Measurements from ENCODE around the gene POMC.
"Not testable (repeated sequence)": the region's sequence is repeated elsewhere in the genome, so short reads cannot be mapped to it uniquely, and the experiment has no call there.

POMC gene

DNA sequence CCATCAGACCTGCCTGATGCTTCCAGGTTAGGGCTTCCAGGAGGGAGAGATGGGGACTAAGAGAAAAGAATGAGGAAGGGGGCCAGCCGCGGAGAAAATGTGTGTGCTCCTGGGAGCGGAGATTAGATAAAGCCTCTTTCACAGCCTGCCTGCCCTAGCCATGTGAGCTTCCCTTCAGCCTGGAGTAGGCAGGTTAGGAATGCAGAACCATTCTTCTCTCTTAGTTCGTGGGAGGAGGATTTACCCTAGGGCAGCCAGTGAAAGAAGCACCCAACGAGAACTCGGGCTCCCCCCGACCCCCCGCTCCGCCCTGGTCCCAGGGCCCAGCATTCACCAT lies 36.1 kb downstream of the POMC start:
- DNase-seq (ENCODE audit: low spot score) = no peak

GRCh38 chr2:25131567-25132298 lies 36.6 kb downstream of the POMC start:
- DNase-seq (ENCODE audit: low spot score) = no peak

DNA sequence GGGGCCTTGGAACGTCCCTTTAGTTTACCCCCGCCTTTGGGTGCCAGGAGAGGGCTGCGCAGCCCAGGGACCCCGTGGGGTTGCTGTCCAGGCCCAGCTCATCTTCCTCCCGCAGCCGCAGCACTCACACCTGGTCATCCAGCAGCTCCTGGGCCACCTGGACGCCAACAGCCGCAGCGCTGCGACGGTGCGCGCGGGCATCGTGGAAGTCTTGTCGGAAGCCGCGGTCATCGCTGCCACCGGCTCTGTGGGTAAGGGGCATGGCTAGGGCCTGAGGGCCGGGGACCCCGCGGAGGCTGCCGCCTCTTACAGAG lies 37.2 kb downstream of the POMC start:
- no peak for DNase-seq (ENCODE audit: low spot score)

- DNase-seq (ENCODE audit: low spot score) = no peak
Observed at GRCh38 chr2:25129901-25130520, 38.4 kb downstream of the POMC start.

DNA sequence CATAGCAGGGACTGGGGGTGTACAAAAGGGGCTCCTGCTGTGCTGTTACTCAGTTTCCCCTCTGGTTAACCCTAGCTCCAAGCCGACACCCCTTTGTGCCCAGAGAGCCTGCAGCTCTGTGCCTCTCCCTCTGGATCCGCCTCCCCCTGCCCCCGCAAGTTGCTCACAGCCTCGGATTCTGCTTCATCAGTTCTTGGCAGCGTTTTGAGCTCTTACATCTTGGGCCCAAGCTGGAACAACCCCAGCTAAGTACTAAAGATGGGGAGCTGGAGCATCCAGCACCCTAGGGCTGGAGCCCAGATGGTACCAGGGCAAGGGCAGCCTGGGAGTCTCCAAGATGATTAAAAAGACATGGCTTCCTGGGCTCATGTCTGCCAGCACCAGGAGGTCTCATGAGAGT lies 40.7 kb downstream of the POMC start:
- DNase-seq (ENCODE audit: low spot score) = no peak

DNA sequence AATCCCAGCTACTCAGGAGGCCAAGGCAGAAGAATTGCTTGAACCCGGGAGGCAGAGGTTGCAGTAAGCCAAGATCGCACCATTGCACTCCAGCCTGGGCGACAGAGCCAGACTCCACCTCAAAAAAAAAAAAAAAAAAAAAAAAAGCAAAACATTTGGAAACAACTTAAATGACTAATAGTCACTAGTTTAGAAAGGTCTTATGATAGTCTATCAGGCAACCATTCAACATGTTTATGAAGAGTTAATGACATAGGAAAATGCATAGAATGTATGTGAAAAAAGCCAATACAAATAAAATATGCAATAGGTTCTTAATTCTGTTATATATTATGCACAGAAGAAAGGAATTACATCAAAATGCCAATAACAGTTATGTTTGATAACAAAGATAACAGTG lies 41.3 kb downstream of the POMC start:
- DNase-seq (ENCODE audit: low spot score) = not testable (repeated sequence)

- DNase-seq (ENCODE audit: low spot score) = no peak
Observed at GRCh38 chr2:25125976-25126375, 42.4 kb downstream of the POMC start.

- DNase-seq (ENCODE audit: low spot score) = no peak
Observed at GRCh38 chr2:25125189-25125588, 43.2 kb downstream of the POMC start.

GRCh38 chr2:25123682-25124081 lies 44.7 kb downstream of the POMC start:
- DNase-seq (ENCODE audit: low spot score) = no peak

DNA sequence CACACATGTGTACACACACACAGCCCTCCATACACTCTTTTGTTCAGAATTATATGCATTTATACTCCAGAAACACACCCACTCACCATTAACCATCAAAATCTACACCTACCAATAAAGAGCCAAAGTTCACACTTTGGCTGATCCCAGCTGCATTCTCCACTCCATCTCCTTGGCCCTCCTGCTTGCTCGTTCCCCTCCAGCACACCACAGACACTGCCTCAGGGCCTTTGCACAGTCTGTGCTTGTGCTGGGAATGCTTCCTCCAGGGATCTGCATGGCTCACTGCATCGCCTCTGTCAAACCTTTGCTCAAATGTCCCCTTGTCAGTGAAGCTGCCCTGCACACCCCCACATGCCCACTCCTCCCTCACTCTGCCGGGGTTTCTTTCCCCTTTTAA lies 46.0 kb downstream of the POMC start:
- no peak for DNase-seq (ENCODE audit: low spot score)

DNA sequence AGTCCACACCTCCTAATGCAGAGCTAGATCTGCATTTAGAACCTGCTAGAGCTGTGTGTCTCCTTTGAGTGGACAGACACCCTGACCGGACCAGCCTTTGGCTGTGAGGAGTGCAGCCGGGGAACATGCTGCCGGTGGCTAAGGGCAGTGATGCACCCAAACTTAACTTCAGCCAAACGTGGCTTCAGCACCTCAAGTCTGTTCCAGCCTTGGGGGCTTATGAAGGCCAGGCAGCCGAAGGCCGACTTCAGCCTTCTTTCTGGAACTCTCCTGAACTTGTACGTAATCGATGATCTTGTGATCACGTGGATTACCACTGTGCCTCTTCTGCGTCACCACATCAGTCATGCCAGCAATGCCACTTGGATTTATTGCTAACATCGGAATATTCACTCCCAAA lies 49.1 kb downstream of the POMC start:
- DNase-seq (ENCODE audit: low spot score) = no peak

DNA sequence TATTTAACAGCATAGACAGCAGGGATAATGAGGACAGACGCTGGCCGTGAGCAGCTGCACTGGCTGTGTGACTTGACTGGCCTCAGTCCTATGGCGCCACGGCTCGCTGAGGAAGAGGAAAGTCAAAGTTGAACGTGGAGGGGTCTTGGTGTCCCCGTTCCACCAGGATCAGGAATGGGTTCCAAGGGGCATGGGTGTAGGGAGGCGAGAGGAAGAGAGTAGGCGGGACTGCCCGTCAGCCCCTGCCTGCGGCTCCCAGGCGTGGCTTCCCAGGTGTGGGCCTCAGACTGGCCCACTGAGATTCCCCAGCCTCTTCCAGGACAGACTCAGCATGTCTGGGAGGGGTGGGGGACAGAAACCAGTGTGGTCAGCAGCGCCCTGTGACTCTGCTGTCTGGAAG lies 51.4 kb downstream of the POMC start:
- no peak for DNase-seq (ENCODE audit: low spot score)

DNA sequence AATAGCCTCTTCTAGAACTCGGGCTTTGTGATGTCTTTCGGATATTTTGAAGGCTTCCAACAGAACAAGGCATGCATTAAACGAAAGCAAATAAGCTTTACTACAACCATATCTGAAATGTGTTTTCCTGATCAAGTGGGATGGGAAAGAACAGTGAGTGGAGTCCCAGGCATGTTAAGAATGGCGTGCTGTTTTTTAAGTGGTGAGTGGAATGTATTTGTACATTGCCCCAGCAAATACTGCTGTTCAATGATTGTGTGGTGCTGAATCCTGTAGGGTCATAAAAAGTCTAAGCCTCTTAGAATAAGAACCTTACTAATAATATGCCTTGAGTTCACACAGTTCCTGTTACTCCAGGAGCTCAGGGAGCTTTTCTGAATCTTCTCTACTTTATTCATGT lies 52.5 kb downstream of the POMC start:
- DNase-seq (ENCODE audit: low spot score) = no peak

GRCh38 chr2:25115249-25115883 lies 53.0 kb downstream of the POMC start:
- no peak for DNase-seq (ENCODE audit: low spot score)

DNA sequence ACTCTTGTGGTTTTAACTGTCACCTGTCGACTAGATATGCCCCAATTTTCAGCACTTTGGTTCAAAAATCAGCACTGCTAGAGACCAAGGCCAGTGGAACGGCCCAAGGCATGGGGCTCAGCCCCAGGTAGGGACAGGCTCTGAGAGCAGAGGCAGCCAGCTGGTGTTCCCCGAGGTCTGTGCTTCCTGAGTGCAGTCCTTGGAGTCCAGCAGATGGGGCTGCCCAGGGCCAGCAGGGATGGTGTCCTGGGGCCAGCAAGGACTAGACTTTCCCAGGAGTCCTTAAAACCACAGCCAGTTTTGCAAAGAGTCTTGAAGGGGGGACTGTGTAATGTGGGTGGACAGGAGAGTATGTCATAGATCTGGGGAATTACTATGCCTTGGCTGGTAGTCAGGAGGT lies 56.3 kb downstream of the POMC start:
- no peak for DNase-seq (ENCODE audit: low spot score)
